Measurements from ENCODE around the gene TRMT112.
"Not testable (repeated sequence)": the region's sequence is repeated elsewhere in the genome, so short reads cannot be mapped to it uniquely, and the experiment has no call there.

TRMT112 gene

DNA sequence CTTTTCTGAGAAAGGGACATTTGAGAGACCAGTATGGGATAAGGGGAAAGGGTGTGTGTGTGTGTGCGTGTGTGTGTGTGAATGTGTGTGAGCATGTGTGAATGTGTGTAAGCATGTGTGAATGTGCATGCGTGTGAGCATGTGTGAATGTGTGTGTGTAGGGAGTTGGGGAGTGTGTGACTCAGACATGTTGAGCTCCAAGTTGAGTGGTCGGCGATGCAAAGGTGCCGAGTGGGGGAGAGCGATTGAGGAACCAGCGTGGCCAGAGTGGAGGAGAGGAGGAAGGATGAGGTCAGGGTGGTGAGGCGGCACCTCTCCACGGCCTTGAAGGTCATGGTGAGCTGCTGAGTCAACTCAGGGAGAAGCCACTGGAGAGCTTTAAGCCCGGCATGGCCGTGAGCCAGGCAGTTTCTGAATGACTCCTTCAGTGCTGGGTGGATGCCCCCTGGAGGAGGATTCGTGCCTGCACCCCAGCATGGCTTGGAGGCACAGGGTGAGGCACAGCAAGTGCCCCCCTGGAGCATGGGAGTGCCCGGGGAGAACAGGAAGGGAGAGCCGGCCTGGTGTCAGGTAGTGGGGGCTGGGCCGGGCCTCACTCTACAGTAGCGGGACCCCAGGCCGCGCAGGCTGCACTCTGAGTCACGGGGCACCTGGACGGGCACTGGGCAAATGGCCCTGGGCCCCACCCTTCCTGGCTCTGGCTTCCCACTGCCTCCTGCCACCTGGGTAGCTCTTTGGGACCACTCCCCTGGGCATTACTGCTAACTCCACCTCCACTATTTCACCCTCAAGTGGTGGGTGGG is 14.4 kb upstream of the TRMT112 start:
- in situ Hi-C loops (cut with HindIII; ENCODE audit: low sequenced_read_pairs) = no loop called here
- H3K4me3 ChIP-seq (ENCODE audit: low read depth, low read length) = no peak overlapping the region
- TF ChIP-seq, protein P1, sequence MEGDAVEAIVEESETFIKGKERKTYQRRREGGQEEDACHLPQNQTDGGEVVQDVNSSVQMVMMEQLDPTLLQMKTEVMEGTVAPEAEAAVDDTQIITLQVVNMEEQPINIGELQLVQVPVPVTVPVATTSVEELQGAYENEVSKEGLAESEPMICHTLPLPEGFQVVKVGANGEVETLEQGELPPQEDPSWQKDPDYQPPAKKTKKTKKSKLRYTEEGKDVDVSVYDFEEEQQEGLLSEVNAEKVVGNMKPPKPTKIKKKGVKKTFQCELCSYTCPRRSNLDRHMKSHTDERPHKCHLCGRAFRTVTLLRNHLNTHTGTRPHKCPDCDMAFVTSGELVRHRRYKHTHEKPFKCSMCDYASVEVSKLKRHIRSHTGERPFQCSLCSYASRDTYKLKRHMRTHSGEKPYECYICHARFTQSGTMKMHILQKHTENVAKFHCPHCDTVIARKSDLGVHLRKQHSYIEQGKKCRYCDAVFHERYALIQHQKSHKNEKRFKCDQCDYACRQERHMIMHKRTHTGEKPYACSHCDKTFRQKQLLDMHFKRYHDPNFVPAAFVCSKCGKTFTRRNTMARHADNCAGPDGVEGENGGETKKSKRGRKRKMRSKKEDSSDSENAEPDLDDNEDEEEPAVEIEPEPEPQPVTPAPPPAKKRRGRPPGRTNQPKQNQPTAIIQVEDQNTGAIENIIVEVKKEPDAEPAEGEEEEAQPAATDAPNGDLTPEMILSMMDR (IDR thresholded peaks at IDR 0.05; ENCODE audit: low read depth, low read length, missing control alignments) = peak; percentile 64
- peak; percentile 37 for DNase-seq (ENCODE audit: low read depth)

- TF ChIP-seq, protein P1 (IDR thresholded peaks at IDR 0.05; ENCODE audit: low read depth, low read length, missing control alignments) = no peak
- no peak for DNase-seq (ENCODE audit: low read depth)
- no peak overlapping the region for H3K4me3 ChIP-seq (ENCODE audit: low read depth, low read length)
- in situ Hi-C loops (cut with HindIII; ENCODE audit: low sequenced_read_pairs) = no loop called here
Observed at GRCh38 chr11:64330888-64331287, 13.5 kb upstream of the TRMT112 start.

- H3K4me3 ChIP-seq (ENCODE audit: low read depth, low read length) = no peak overlapping the region
- in situ Hi-C loops (cut with HindIII; ENCODE audit: low sequenced_read_pairs) = loop anchor here (10.0 kb wide), 1 partner anchor 63 kb away; no protein-coding TSS in a partner anchor
- TF ChIP-seq, protein P1 (IDR thresholded peaks at IDR 0.05; ENCODE audit: low read depth, low read length, missing control alignments) = no peak
- DNase-seq (ENCODE audit: low read depth) = no peak
Observed at GRCh38 chr11:64327993-64328392, 10.6 kb upstream of the TRMT112 start.

GRCh38 chr11:64327375-64327774 is 10.0 kb upstream of the TRMT112 start:
- in situ Hi-C loops (cut with HindIII; ENCODE audit: low sequenced_read_pairs) = loop anchor here (10.0 kb wide), 1 partner anchor 63 kb away; no protein-coding TSS in a partner anchor
- TF ChIP-seq, protein P1 (IDR thresholded peaks at IDR 0.05; ENCODE audit: low read depth, low read length, missing control alignments) = no peak
- no peak overlapping the region for H3K4me3 ChIP-seq (ENCODE audit: low read depth, low read length)
- no peak for DNase-seq (ENCODE audit: low read depth)

DNA sequence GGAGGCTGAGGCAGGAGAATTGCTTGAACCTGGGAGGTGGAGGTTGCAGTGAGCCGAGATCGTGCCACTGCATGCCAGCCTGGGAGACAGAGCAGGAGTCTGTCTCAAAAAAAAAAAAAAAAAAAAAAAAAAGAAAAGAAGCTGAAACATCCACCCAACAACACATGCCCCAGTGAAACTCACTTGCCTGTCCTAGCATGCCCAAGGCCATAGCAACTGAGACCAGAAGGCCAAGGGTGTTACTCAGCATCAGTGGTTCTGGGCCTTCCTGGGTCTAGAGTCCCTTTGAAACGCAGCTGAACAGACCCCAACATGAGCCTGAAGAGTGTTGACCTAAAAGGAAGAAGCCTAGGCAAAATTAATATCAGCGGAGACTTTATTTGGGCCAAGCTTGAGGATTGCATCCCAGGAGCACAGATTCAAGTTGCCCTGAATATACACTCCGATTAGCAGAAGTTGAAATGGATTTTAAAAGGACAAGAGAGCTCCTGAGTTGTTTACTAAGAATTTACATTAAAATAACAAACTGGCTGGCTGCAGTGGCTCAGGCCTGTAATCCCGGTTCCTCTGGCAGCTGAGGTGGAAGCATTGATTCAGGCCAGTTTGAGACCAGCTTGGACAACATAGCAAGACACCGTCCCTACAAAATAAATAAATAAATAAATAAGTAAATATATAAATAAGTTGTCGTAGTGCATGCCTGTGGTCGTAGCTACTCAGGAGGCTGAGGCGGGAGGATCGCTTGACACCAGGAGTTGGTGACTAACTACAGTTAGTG is 7.5 kb upstream of the TRMT112 start:
- in situ Hi-C loops (cut with HindIII; ENCODE audit: low sequenced_read_pairs) = loop anchor here (10.0 kb wide), 1 partner anchor 60 kb away; no protein-coding TSS in a partner anchor
- H3K4me3 ChIP-seq (ENCODE audit: low read depth, low read length) = no peak overlapping the region
- no peak for DNase-seq (ENCODE audit: low read depth)
- TF ChIP-seq, protein P1 (IDR thresholded peaks at IDR 0.05; ENCODE audit: low read depth, low read length, missing control alignments) = no peak

- in situ Hi-C loops (cut with HindIII; ENCODE audit: low sequenced_read_pairs) = loop anchor here (10.0 kb wide), 1 partner anchor 59 kb away; no protein-coding TSS in a partner anchor
- H3K4me3 ChIP-seq (ENCODE audit: low read depth, low read length); DNase-seq (ENCODE audit: low read depth): not testable (repeated sequence)
Observed at GRCh38 chr11:64323984-64324383, 6.6 kb upstream of the TRMT112 start.
